HepG2 (cell line): ENCODE measurements around the gene TP53I3. TPM values are rescaled to one million over a fixed set of nuclear protein-coding genes. Genes with fewer than 3 reads are reported as not detected.

ENCODE experiments used
- ATAC-seq: fragments of 200-7000 bp; cut with Tn5 transposase; 3 replicates; pipeline ENCODE4 v1.9.1; 2020; ENCODE audit warnings: mild to moderate bottlenecking, moderate library complexity
- BruUV-seq: library from RNA; stranded (reverse); fragments of 400-500 nt; replicated peaks from 2 replicates; lab custom pipeline; 2021; lab: Mats Ljungman, UMichigan
- CTCF ChIA-PET: fragments of 300-600 bp; formaldehyde crosslinking; extraction: SDS; loops from one replicate; lab custom pipeline; 2021; ENCODE audit warnings: low total read pairs, inconsistent platforms, low intra/inter-chr PET ratio; lab: Yijun Ruan, JAX
- POLR2A ChIA-PET: fragments of 350-600 bp; sonication (Branson Sonifier 250); formaldehyde crosslinking; loops from one replicate; lab custom pipeline; 2020; ENCODE audit warnings: antibody characterized with exemption, inconsistent platforms; lab: Yijun Ruan, JAX
- DNase-seq: peaks from one replicate; pipeline ENCODE4 v3.0.0-alpha.2; 2015; ENCODE audit warnings: low spot score
- FAIRE-seq: peaks from 3 replicates; lab custom pipeline; 2011; peaks lifted over from hg19 to GRCh38; lab: Jason Lieb, UNC
- H2AFZ ChIP-seq: one replicate; pipeline ENCODE4 v1.6.1; 2011; ENCODE audit warnings: low read length, inconsistent platforms
- H3K27ac ChIP-seq: fragments of 300-600 bp; 3 replicates; pipeline ENCODE4 v1.8.0; 2011; ENCODE audit warnings: mixed run types, mild to moderate bottlenecking, mixed read lengths, low read length, inconsistent platforms; ENCODE audit not compliant: insufficient read depth; ENCODE audit errors: extremely low read length
- H3K27me3 ChIP-seq, 2 experiments: fragments of 200-600 bp in 1 of 2; 2 replicates in 1 of 2; 3 replicates in 1 of 2; pipeline versions ENCODE4 v1.6.0 to v1.8.0; 2011; ENCODE audit warnings: low read length in 2 of 2, mild to moderate bottlenecking in 2 of 2, moderate library complexity in 2 of 2, inconsistent platforms in 1 of 2; ENCODE audit not compliant: insufficient read depth in 2 of 2, control insufficient read depth in 1 of 2
- H3K36me3 ChIP-seq, 2 experiments: fragments of 200-600 bp in 1 of 2; replicated peaks in 1 of 2; 2 replicates in 1 of 2; 3 replicates in 1 of 2; pipeline versions ENCODE4 v1.5.1 to v1.8.0; 2011; ENCODE audit warnings: low read length in 2 of 2, inconsistent platforms in 1 of 2; ENCODE audit not compliant: insufficient read depth in 2 of 2, control insufficient read depth in 1 of 2
- H3K4me1 ChIP-seq: 2 replicates; pipeline ENCODE4 v1.5.1; 2012; ENCODE audit warnings: low read length, inconsistent platforms; ENCODE audit not compliant: insufficient read depth
- H3K4me2 ChIP-seq: 2 replicates; pipeline ENCODE4 v1.6.0; 2011; ENCODE audit warnings: low read depth, low read length, inconsistent platforms
- H3K4me3 ChIP-seq, 3 experiments: fragments of 200-600 bp in 1 of 3; sonication (generic), shearing (Covaris generic) in 1 of 3; replicated peaks in 1 of 3; 2 replicates each; pipeline ENCODE4 v1.5.1; 2011 to 2016; ENCODE audit warnings: low read length in 3 of 3, inconsistent platforms in 2 of 3, low read depth in 2 of 3, mild to moderate bottlenecking in 2 of 3, control low read depth in 1 of 3, mixed read lengths in 1 of 3; ENCODE audit not compliant: insufficient read depth in 1 of 3
- H3K79me2 ChIP-seq: one replicate; pipeline ENCODE4 v1.6.1; 2011; ENCODE audit warnings: low read length, inconsistent platforms; ENCODE audit not compliant: insufficient read depth
- H3K9ac ChIP-seq: 2 replicates; pipeline ENCODE4 v1.6.0; 2011; ENCODE audit warnings: mild to moderate bottlenecking, low read depth, low read length, inconsistent platforms; ENCODE audit not compliant: insufficient read depth
- H3K9me3 ChIP-seq: 2 replicates; pipeline ENCODE4 v1.5.1; 2012; ENCODE audit warnings: mild to moderate bottlenecking, low read length
- H4K20me1 ChIP-seq: 2 replicates; pipeline ENCODE4 v1.6.0; 2011; ENCODE audit warnings: inconsistent platforms, mild to moderate bottlenecking, low read length, moderate library complexity; ENCODE audit not compliant: insufficient read depth
- AGO1 ChIP-seq: fragments of 200-400 bp; formaldehyde crosslinking; IDR thresholded peaks from 2 replicates; pipeline ENCODE4 v1.6.1; 2017; ENCODE audit warnings: mild to moderate bottlenecking, low read depth, low read length, moderate library complexity; ENCODE audit not compliant: poor library complexity, severe bottlenecking
- CCDC6 ChIP-seq: sonication (generic); formaldehyde crosslinking; IDR thresholded peaks from 2 replicates; pipeline ENCODE4 v1.8.1; 2022; ENCODE audit warnings: mild to moderate bottlenecking, missing genetic modification reagents, moderate library complexity
- HMG20B ChIP-seq: conservative IDR thresholded peaks from 2 replicates; pipeline ENCODE4 v1.6.1; 2016; ENCODE audit warnings: missing genetic modification reagents, missing compliant biosample characterization
- MEF2D ChIP-seq: sonication (generic); formaldehyde crosslinking; IDR thresholded peaks from 2 replicates; pipeline ENCODE4 v1.5.1; 2020; ENCODE audit warnings: mild to moderate bottlenecking, missing genetic modification reagents
- MXD3 ChIP-seq: IDR thresholded peaks from 2 replicates; pipeline ENCODE4 v1.6.1; 2016; ENCODE audit warnings: mild to moderate bottlenecking, missing biosample characterization, missing genetic modification reagents
- NFE2L2 ChIP-seq: fragments of 150-350 bp; IDR thresholded peaks from 2 replicates; pipeline ENCODE4 v1.6.1; 2014; ENCODE audit warnings: low read length
- SUZ12 ChIP-seq: fragments of 150-350 bp; IDR thresholded peaks from 2 replicates; pipeline ENCODE4 v1.6.1; 2014; ENCODE audit warnings: low read depth, low read length
- THAP11 ChIP-seq: IDR thresholded peaks from 2 replicates; pipeline ENCODE4 v1.6.1; 2016; ENCODE audit warnings: missing biosample characterization, missing genetic modification reagents
- ZFYVE20 ChIP-seq: sonication (generic); formaldehyde crosslinking; IDR thresholded peaks from 2 replicates; pipeline ENCODE4 v1.8.0; 2023; ENCODE audit warnings: low read depth, mild to moderate bottlenecking, moderate library complexity, missing genetic modification reagents, borderline replicate concordance
- ZNF441 ChIP-seq: sonication (generic); formaldehyde crosslinking; IDR thresholded peaks from 2 replicates; pipeline ENCODE4 v1.7.0; 2021; ENCODE audit warnings: missing genetic modification reagents, borderline replicate concordance
- ZNF503 ChIP-seq: sonication (generic); formaldehyde crosslinking; IDR thresholded peaks from 2 replicates; pipeline ENCODE4 v1.4.0; 2020; ENCODE audit warnings: missing genetic modification reagents
- ZNF7 ChIP-seq: IDR thresholded peaks from 2 replicates; pipeline ENCODE4 v1.6.1; 2016; ENCODE audit warnings: missing biosample characterization, missing genetic modification reagents
- ZNF800 ChIP-seq: sonication (generic); formaldehyde crosslinking; IDR thresholded peaks from 2 replicates; pipeline ENCODE4 v1.4.0; 2020; ENCODE audit warnings: missing genetic modification reagents
- ZNF83 ChIP-seq: sonication (generic); formaldehyde crosslinking; IDR thresholded peaks from 2 replicates; pipeline ENCODE4 v1.4.0; 2020; ENCODE audit warnings: missing genetic modification reagents, mild to moderate bottlenecking, borderline replicate concordance
- ZSCAN20 ChIP-seq: sonication (generic); formaldehyde crosslinking; IDR thresholded peaks from 2 replicates; pipeline ENCODE4 v1.4.0; 2020; ENCODE audit warnings: missing genetic modification reagents, mild to moderate bottlenecking, borderline replicate concordance
- WGBS: methylation state at CpG from one replicate; pipeline ENCODE4 v1.1.6; 2017; ENCODE audit warnings: low lambda C conversion rate; 5-methylcytosine and 5-hydroxymethylcytosine counted together
- in situ Hi-C: cut with HindIII; loops from 2 replicates; pipeline ENCODE4 v1.10.0; 2017; ENCODE audit warnings: low pct_unique_long_range_greater_than_20kb; ENCODE audit not compliant: extremely low pct_ligation_motif_present
- intact Hi-C: fragments of 100-400 bp; cut with micrococcal nuclease; formaldehyde crosslinking; loops from one replicate; pipeline ENCODE4 v1.10.0; 2022; ENCODE audit not compliant: unreplicated experiment
- polyA plus RNA-seq, 8 experiments: library from polyadenylated mRNA; depleted of rRNA in 3 of 8; stranded (reverse) in 7 of 8; unstranded in 1 of 8; fragments of >200 nt; fragmentation: Illumina TruSeq in 4 of 8; extraction: Trizol in 4 of 8; gene quantifications; 2 replicates each; pipeline versions ENCODE4 v1.2.1 to v1.2.3, GENCODE V29; 2011 to 2016; ENCODE audit warnings: low read depth in 4 of 8, missing spikeins in 1 of 8, mixed read lengths in 1 of 8; ENCODE audit not compliant: insufficient read depth in 1 of 8
- total RNA-seq, 5 experiments: library from RNA; depleted of rRNA; stranded (reverse); fragments of >200 nt; fragmentation: Illumina TruSeq; extraction: Trizol; gene quantifications; 2 replicates each; pipeline ENCODE4 v1.2.3, GENCODE V29; 2016; ENCODE audit warnings: low read depth in 1 of 5

The TP53I3 gene
- total and polyA plus RNA-seq, 2 of the 13 experiments (the other 11 are each of a cell fraction or from before 2014, with no cell fraction given) = 25.0 to 44.1 TPM

- in situ Hi-C loops (no loop called here), intact Hi-C loops (no loop called here)
- Histone ChIP-seq H3K4me3 (no peak overlapping the region), H3K79me2 (peaks cover 5% of the 10 kb centered on the region), H3K9me3 (no peaks in the 10 kb centered on the region), H3K27ac (no peak overlapping the region), H3K36me3 (peaks cover 0 to 2% of the 10 kb centered on the region in 2 experiments; a peak in 3 of 5 replicates), H3K4me2 (no peak overlapping the region), H2AFZ (no peak overlapping the region), H4K20me1 (no peaks in the 10 kb centered on the region), H3K27me3 (no peaks in the 10 kb centered on the region), H3K9ac (no peak overlapping the region), H3K4me1 (peaks cover 37% of the 10 kb centered on the region)
- DNase-seq (no peak), FAIRE-seq (no peak), ATAC-seq (no peak)
- BruUV-seq = no TSS peak
- ChIA-PET POLR2A (no interaction called here), CTCF (no interaction called here)
- 96% methylated on average over 6 of the region's 6 CpGs for WGBS
- TF ChIP-seq ZNF7 (CRISPR knock-in tag) (peak; percentile 31), ZNF83 (CRISPR knock-in tag) (no peak), AGO1 (no peak), MXD3 (CRISPR knock-in tag) (no peak), THAP11 (CRISPR knock-in tag) (no peak), NFE2L2 (no peak)
Observed at GRCh38 chr2:24055750-24056149, 28.9 kb downstream of the TP53I3 start.

- Histone ChIP-seq H3K4me2 (no peak overlapping the region), H3K36me3 (peaks cover 0 to 2% of the 10 kb centered on the region in 2 experiments; a peak in 3 of 5 replicates), H3K4me1 (peaks cover 41% of the 10 kb centered on the region), H3K27ac (no peak overlapping the region), H3K9ac (no peak overlapping the region), H3K4me3 (no peak overlapping the region), H3K9me3 (no peaks in the 10 kb centered on the region), H4K20me1 (no peaks in the 10 kb centered on the region), H3K79me2 (peaks cover 7% of the 10 kb centered on the region), H3K27me3 (no peaks in the 10 kb centered on the region; a peak in 1 of 5 replicates), H2AFZ (no peak overlapping the region)
- intact Hi-C loops (no loop called here), in situ Hi-C loops (no loop called here)
- ATAC-seq = no peak
- no TSS peak for BruUV-seq
- ChIA-PET POLR2A (interaction anchor here (4.8 kb wide), 1 partner anchor 30 kb away, joined by 56 read pairs; the partner anchor contains the start of gene TP53I3), CTCF (no interaction called here)
- 78% methylated on average over 8 of the region's 8 CpGs for WGBS
- no peak for FAIRE-seq
- DNase-seq = no peak
- TF ChIP-seq HMG20B (CRISPR knock-in tag) (no peak), ZFYVE20 (CRISPR knock-in tag) (no peak), ZNF441 (CRISPR knock-in tag) (no peak), ZSCAN20 (CRISPR knock-in tag) (no peak), ZNF503 (CRISPR knock-in tag) (no peak), CCDC6 (no peak), ZNF800 (CRISPR knock-in tag) (no peak), SUZ12 (no peak), MEF2D (CRISPR knock-in tag) (no peak)
Observed at GRCh38 chr2:24054366-24055010, 30.1 kb downstream of the TP53I3 start.
